GM21786 (cell line): ENCODE results near the gene CALHM6.
A peak's percentile ranks its signal among the peaks of the same experiment; 100 is the strongest.
"Not testable (repeated sequence)": the region's sequence is repeated elsewhere in the genome, so short reads cannot be mapped to it uniquely, and the experiment has no call there.

Experiments
- ATAC-seq: cut with Tn5 transposase; IDR thresholded peaks from one replicate; pipeline ENCODE4 v1.9.1; 2021; ENCODE audit not compliant: unreplicated experiment

Gene CALHM6

GRCh38 chr6:116472706-116473105 lies 11.5 kb downstream of the CALHM6 start:
- no peak for ATAC-seq

- no peak for ATAC-seq
Measured at GRCh38 chr6:116475141-116475540, 14.0 kb downstream of the CALHM6 start.

- ATAC-seq: peak; percentile 100
Measured at GRCh38 chr6:116476002-116476678, 15.0 kb downstream of the CALHM6 start.

- ATAC-seq: no peak
Measured at GRCh38 chr6:116482780-116483179, 21.6 kb downstream of the CALHM6 start.

- ATAC-seq: no peak
Measured at GRCh38 chr6:116483616-116484015, 22.4 kb downstream of the CALHM6 start.

- no peak for ATAC-seq
Measured at GRCh38 chr6:116485559-116486184, 24.5 kb downstream of the CALHM6 start.

GRCh38 chr6:116491610-116492330 lies 30.6 kb downstream of the CALHM6 start:
- no peak for ATAC-seq

GRCh38 chr6:116492331-116493067 lies 31.3 kb downstream of the CALHM6 start:
- ATAC-seq: no peak

GRCh38 chr6:116495161-116495560 lies 34.0 kb downstream of the CALHM6 start:
- ATAC-seq: not testable (repeated sequence)

GRCh38 chr6:116497113-116497676 lies 36.0 kb downstream of the CALHM6 start:
- no peak for ATAC-seq

GRCh38 chr6:116500969-116501433 lies 39.8 kb downstream of the CALHM6 start:
- ATAC-seq: no peak

- ATAC-seq: no peak
Measured at GRCh38 chr6:116507324-116507723, 46.1 kb downstream of the CALHM6 start.

GRCh38 chr6:116508527-116508926 lies 47.4 kb downstream of the CALHM6 start:
- no peak for ATAC-seq

- ATAC-seq: no peak
Measured at GRCh38 chr6:116511424-116512110, 50.4 kb downstream of the CALHM6 start, which contains the start of gene CALHM5. Gene CALHM5, plus strand, starts transcription at chr6:116511639. Its CDS starts 58 bp downstream, at chr6:116511697.

GRCh38 chr6:116512111-116512559 lies 51.0 kb downstream of the CALHM6 start:
- ATAC-seq: peak; percentile 84

- no peak for ATAC-seq
Measured at GRCh38 chr6:116512734-116513133, 51.6 kb downstream of the CALHM6 start.
